ENCODE results near the gene ANO6. TPM values are rescaled to one million over a fixed set of nuclear protein-coding genes. Genes with fewer than 3 reads are reported as not detected.

ANO6 gene
- total RNA-seq, 3 donors from 2014 or later (not counting 1 experiment from before 2014, with no cell fraction given): 26.6 to 31.0 (median 30.4) TPM

GRCh38 chr12:45406988-45407850 lies 191.3 kb downstream of the ANO6 start:
- H3K4me1 Mint-ChIP-seq: no peaks in the 10 kb centered on the region
- H3K27me3 Mint-ChIP-seq (ENCODE audit: low read depth in 2 of 2): no peaks in the 10 kb centered on the region
- H3K27ac ChIP-seq (ENCODE audit: low read length): no peak overlapping the region
- no peaks in the 10 kb centered on the region for H3K27me3 ChIP-seq (ENCODE audit: control insufficient read depth, insufficient read depth, low read length)
- no peak overlapping the region for H3K4me3 ChIP-seq (ENCODE audit: low read length)
- WGBS (ENCODE audit: insufficient coverage): 92% methylated on average over 6 of the region's 10 CpGs
- H3K36me3 Mint-ChIP-seq: peaks cover 21% of the 10 kb centered on the region
- DNase-seq: no peak
- H3K36me3 ChIP-seq (ENCODE audit: control insufficient read depth, insufficient read depth, low read length): peaks cover 52% of the 10 kb centered on the region
- H3K27ac Mint-ChIP-seq: no peak overlapping the region
- intact Hi-C loops (cut with micrococcal nuclease): no loop called here
- no peaks in the 10 kb centered on the region for H3K4me1 ChIP-seq (ENCODE audit: control insufficient read depth, insufficient read depth, low read length)
- H3K9me3 ChIP-seq (ENCODE audit: control insufficient read depth, insufficient read depth, low read length): no peaks in the 10 kb centered on the region
- no peak for ATAC-seq
- TF ChIP-seq, protein P1, sequence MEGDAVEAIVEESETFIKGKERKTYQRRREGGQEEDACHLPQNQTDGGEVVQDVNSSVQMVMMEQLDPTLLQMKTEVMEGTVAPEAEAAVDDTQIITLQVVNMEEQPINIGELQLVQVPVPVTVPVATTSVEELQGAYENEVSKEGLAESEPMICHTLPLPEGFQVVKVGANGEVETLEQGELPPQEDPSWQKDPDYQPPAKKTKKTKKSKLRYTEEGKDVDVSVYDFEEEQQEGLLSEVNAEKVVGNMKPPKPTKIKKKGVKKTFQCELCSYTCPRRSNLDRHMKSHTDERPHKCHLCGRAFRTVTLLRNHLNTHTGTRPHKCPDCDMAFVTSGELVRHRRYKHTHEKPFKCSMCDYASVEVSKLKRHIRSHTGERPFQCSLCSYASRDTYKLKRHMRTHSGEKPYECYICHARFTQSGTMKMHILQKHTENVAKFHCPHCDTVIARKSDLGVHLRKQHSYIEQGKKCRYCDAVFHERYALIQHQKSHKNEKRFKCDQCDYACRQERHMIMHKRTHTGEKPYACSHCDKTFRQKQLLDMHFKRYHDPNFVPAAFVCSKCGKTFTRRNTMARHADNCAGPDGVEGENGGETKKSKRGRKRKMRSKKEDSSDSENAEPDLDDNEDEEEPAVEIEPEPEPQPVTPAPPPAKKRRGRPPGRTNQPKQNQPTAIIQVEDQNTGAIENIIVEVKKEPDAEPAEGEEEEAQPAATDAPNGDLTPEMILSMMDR (IDR thresholded peaks at IDR 0.05): no peak
- H3K4me3 Mint-ChIP-seq: no peak overlapping the region
- H3K9me3 Mint-ChIP-seq: no peaks in the 10 kb centered on the region

DNA sequence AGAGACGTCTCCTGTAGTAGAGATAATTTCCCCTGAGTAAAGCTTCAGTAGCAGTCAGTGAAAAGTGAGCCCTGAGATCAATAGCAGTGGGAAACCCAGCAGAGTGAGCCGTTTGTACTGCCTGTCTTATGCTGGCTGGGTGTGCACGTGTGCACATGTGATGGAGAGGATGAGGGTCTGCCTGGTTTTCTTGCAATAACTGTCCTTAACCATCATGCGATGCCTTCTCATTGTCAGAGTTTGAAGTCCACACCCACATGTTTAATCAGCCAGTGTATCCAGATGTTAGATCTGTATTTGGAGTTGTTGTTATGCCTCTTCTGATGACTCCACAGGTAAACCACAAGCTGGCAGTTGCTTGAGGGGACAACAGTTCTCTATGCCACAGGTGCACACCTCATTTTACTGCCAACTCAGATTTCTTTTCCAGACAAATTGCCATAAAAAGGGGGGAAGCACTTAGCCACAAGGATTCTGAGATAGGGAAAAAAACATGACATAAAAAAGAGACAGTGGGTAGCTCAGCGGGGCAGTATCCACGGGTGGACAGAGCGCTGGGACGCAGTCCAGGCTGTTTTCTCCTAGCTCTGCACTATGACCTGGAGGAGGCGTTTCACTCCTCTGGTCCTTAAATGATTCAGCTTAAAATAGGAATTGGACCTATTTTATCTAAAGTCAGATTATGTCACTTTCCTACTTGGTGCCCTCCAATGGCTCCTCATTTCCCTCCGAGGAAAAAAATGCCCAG lies 192.3 kb downstream of the ANO6 start:
- no peaks in the 10 kb centered on the region for H3K27me3 ChIP-seq (ENCODE audit: control insufficient read depth, insufficient read depth, low read length)
- no peaks in the 10 kb centered on the region for H3K9me3 ChIP-seq (ENCODE audit: control insufficient read depth, insufficient read depth, low read length)
- H3K4me3 ChIP-seq (ENCODE audit: low read length): no peak overlapping the region
- H3K4me3 Mint-ChIP-seq: no peak overlapping the region
- H3K27me3 Mint-ChIP-seq (ENCODE audit: low read depth in 2 of 2): no peaks in the 10 kb centered on the region
- no peaks in the 10 kb centered on the region for H3K9me3 Mint-ChIP-seq
- ATAC-seq (no peak), DNase-seq (no peak)
- TF ChIP-seq, protein P1 (IDR thresholded peaks at IDR 0.05): no peak
- no peak overlapping the region for H3K27ac ChIP-seq (ENCODE audit: low read length)
- intact Hi-C loops (cut with micrococcal nuclease): no loop called here
- H3K36me3 Mint-ChIP-seq: peaks cover 12% of the 10 kb centered on the region
- H3K4me1 ChIP-seq (ENCODE audit: control insufficient read depth, insufficient read depth, low read length): no peaks in the 10 kb centered on the region
- H3K36me3 ChIP-seq (ENCODE audit: control insufficient read depth, insufficient read depth, low read length): peaks cover 52% of the 10 kb centered on the region
- H3K27ac Mint-ChIP-seq: no peak overlapping the region
- no peaks in the 10 kb centered on the region for H3K4me1 Mint-ChIP-seq
- 95% methylated on average over 9 of the region's 10 CpGs for WGBS (ENCODE audit: insufficient coverage)

DNA sequence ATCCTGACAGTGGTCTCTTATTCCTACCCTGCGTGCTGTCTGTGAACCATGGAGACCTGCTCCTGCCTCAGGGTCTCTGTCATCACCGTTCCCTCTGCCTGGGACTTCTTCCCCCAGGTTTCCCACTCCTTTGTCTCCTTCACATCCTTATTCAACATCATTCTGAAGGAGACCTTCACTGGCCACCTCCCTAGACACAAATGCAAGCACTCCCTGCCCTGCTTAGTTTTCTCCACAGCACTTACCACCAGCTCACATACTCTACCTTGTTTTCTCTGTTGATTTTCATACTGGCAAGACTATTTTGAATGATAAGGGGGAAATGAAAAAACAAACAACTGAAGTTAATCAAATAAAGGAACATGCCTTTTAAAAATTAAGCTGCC lies 192.8 kb downstream of the ANO6 start:
- Mint-ChIP-seq H3K27ac (no peak overlapping the region), H3K36me3 (peaks cover 7% of the 10 kb centered on the region), H3K27me3 (ENCODE audit: low read depth in 2 of 2) (no peaks in the 10 kb centered on the region), H3K4me3 (no peak overlapping the region), H3K9me3 (no peaks in the 10 kb centered on the region), H3K4me1 (no peaks in the 10 kb centered on the region)
- Histone ChIP-seq H3K4me3 (ENCODE audit: low read length) (no peak overlapping the region), H3K36me3 (ENCODE audit: control insufficient read depth, insufficient read depth, low read length) (peaks cover 46% of the 10 kb centered on the region), H3K27ac (ENCODE audit: low read length) (no peak overlapping the region), H3K27me3 (ENCODE audit: control insufficient read depth, insufficient read depth, low read length) (no peaks in the 10 kb centered on the region), H3K9me3 (ENCODE audit: control insufficient read depth, insufficient read depth, low read length) (no peaks in the 10 kb centered on the region), H3K4me1 (ENCODE audit: control insufficient read depth, insufficient read depth, low read length) (no peaks in the 10 kb centered on the region)
- ATAC-seq (no peak), DNase-seq (no peak)
- WGBS (ENCODE audit: insufficient coverage): 96% methylated on average over 2 of the region's 2 CpGs
- intact Hi-C loops (cut with micrococcal nuclease): no loop called here
- TF ChIP-seq, protein P1 (IDR thresholded peaks at IDR 0.05): no peak
